Endothelial cell of umbilical vein (primary cell): Measurements from ENCODE around the gene CGNL1. TPM values are rescaled to one million over a fixed set of nuclear protein-coding genes. Genes with fewer than 3 reads are reported as not detected.

Experiments
- BruUV-seq: library from RNA; stranded (reverse); fragments of 400-500 nt; replicated peaks from 2 replicates; lab custom pipeline; 2021; lab: Mats Ljungman, UMichigan
- CTCF ChIA-PET: fragments of 300-600, 350-600 bp; sonication (Branson Sonifier 250); formaldehyde crosslinking; loops from one replicate; lab custom pipeline; 2021; ENCODE audit warnings: antibody characterized with exemption, inconsistent platforms; lab: Charles Lee
- POLR2A ChIA-PET: fragments of 300-600, 350-600 bp; sonication (Branson Sonifier 250); formaldehyde crosslinking; loops from one replicate; lab custom pipeline; 2021; ENCODE audit warnings: antibody characterized with exemption, inconsistent platforms; lab: Charles Lee
- DNase-seq: peaks from one replicate; pipeline ENCODE4 v3.0.0-alpha.2; 2011; ENCODE audit warnings: low read depth, low spot score
- FAIRE-seq: peaks from 2 replicates; lab custom pipeline; 2011; peaks lifted over from hg19 to GRCh38; lab: Jason Lieb, UNC
- H2AFZ ChIP-seq: 2 replicates; pipeline ENCODE4 v1.6.0; 2012; ENCODE audit warnings: low read depth, low read length, control low read depth, inconsistent platforms
- H3K27ac ChIP-seq: 2 replicates; pipeline ENCODE4 v1.5.1; 2011; ENCODE audit warnings: low read depth, mild to moderate bottlenecking, control low read depth, low read length, moderate library complexity; ENCODE audit not compliant: insufficient read depth
- H3K27me3 ChIP-seq, 2 experiments: 2 replicates each; pipeline versions ENCODE4 v1.6.0 to v1.6.1; 2011; ENCODE audit warnings: low read length in 2 of 2, mixed read lengths in 1 of 2; ENCODE audit not compliant: control insufficient read depth in 2 of 2, insufficient read depth in 2 of 2
- H3K36me3 ChIP-seq, 2 experiments: 2 replicates in 1 of 2; 3 replicates in 1 of 2; pipeline ENCODE4 v1.5.1; 2011; ENCODE audit warnings: low read length in 2 of 2, mild to moderate bottlenecking in 1 of 2, moderate library complexity in 1 of 2; ENCODE audit not compliant: control insufficient read depth in 2 of 2, insufficient read depth in 2 of 2; ENCODE audit errors: extremely low read depth in 1 of 2
- H3K4me1 ChIP-seq: 3 replicates; pipeline ENCODE4 v1.5.1; 2011; ENCODE audit warnings: mild to moderate bottlenecking, low read length; ENCODE audit not compliant: control insufficient read depth, insufficient read depth; ENCODE audit errors: extremely low read depth
- H3K4me2 ChIP-seq: 2 replicates; pipeline ENCODE4 v1.6.1; 2011; ENCODE audit warnings: low read length, control low read depth, mixed read lengths; ENCODE audit not compliant: insufficient read depth
- H3K4me3 ChIP-seq, 3 experiments: fragments of 200-600 bp in 1 of 3; sonication (generic), shearing (Covaris generic) in 1 of 3; replicated peaks in 1 of 3; 2 replicates each; pipeline ENCODE4 v1.5.1; 2011 to 2016; ENCODE audit warnings: control low read depth in 3 of 3, low read length in 3 of 3, mild to moderate bottlenecking in 2 of 3, inconsistent platforms in 1 of 3, low read depth in 1 of 3, moderate library complexity in 1 of 3; ENCODE audit not compliant: insufficient read depth in 1 of 3
- H3K79me2 ChIP-seq: 2 replicates; pipeline ENCODE4 v1.6.0; 2012; ENCODE audit warnings: low read length, inconsistent platforms; ENCODE audit not compliant: control insufficient read depth, insufficient read depth
- H3K9ac ChIP-seq: replicated peaks from 2 replicates; pipeline ENCODE3; 2011; ENCODE audit warnings: low read length, control low read depth; ENCODE audit not compliant: insufficient read depth; ENCODE audit errors: extremely low read depth
- H3K9me1 ChIP-seq: replicated peaks from 3 replicates; pipeline ENCODE4 v1.6.0; 2011; ENCODE audit warnings: mild to moderate bottlenecking, low read length; ENCODE audit not compliant: control insufficient read depth, insufficient read depth; ENCODE audit errors: extremely low read depth
- H3K9me3 ChIP-seq: replicated peaks from 2 replicates; pipeline ENCODE4 v1.5.1; 2012; ENCODE audit warnings: low read length, inconsistent platforms; ENCODE audit not compliant: control insufficient read depth, insufficient read depth
- H4K20me1 ChIP-seq: replicated peaks from 2 replicates; pipeline ENCODE3; 2011; ENCODE audit warnings: mild to moderate bottlenecking, low read length; ENCODE audit not compliant: control insufficient read depth, insufficient read depth; ENCODE audit errors: extremely low read depth
- EZH2 ChIP-seq: IDR thresholded peaks from 2 replicates; pipeline ENCODE4 v1.6.1; 2012; ENCODE audit warnings: borderline replicate concordance, low read depth, mild to moderate bottlenecking, moderate library complexity, low read length, inconsistent platforms; ENCODE audit not compliant: severe bottlenecking
- FOS ChIP-seq: IDR thresholded peaks from 2 replicates; pipeline ENCODE4 v1.6.1; 2011; ENCODE audit warnings: mild to moderate bottlenecking, low read length, moderate library complexity, borderline replicate concordance; ENCODE audit not compliant: insufficient read depth
- GATA2 ChIP-seq: IDR thresholded peaks from 2 replicates; pipeline ENCODE4 v1.7.0; 2011; ENCODE audit warnings: low read depth, mild to moderate bottlenecking, moderate library complexity, mixed read lengths, low read length; ENCODE audit not compliant: insufficient read length, insufficient read depth
- JUN ChIP-seq: IDR thresholded peaks from 2 replicates; pipeline ENCODE4 v1.6.1; 2011; ENCODE audit warnings: borderline replicate concordance, low read depth; ENCODE audit not compliant: insufficient read length, insufficient read depth
- MYC ChIP-seq: IDR thresholded peaks from one replicate; pipeline ENCODE4 v1.6.1; 2011; ENCODE audit warnings: mild to moderate bottlenecking, low read depth, low read length
- POLR2A ChIP-seq: IDR thresholded peaks from 2 replicates; pipeline ENCODE4 v1.6.1; 2012; ENCODE audit warnings: low read depth, mild to moderate bottlenecking, control low read depth, low read length
- POLR2AphosphoS5 ChIP-seq: IDR thresholded peaks from 2 replicates; pipeline ENCODE4 v1.6.1; 2012; ENCODE audit warnings: low read depth, mild to moderate bottlenecking, control low read depth, low read length, moderate library complexity; ENCODE audit not compliant: insufficient read depth
- dilution Hi-C: fragments of 300-500 bp; cut with MboI; formaldehyde crosslinking; loops from one replicate; pipeline ENCODE4 v1.15.0; 2019; ENCODE audit warnings: low sequenced_read_pairs; ENCODE audit not compliant: extremely low pct_ligation_motif_present
- intact Hi-C: fragments of 100-400 bp; cut with micrococcal nuclease; formaldehyde crosslinking; loops from one replicate; pipeline ENCODE4 v1.10.0; 2022
- polyA plus RNA-seq, 4 experiments: library from polyadenylated mRNA; depleted of rRNA in 3 of 4; stranded (reverse) in 3 of 4; unstranded in 1 of 4; fragments of >200 nt; gene quantifications; 2 replicates each; pipeline versions ENCODE4 v1.2.1 to v1.2.3, GENCODE V29; 2011 to 2012; ENCODE audit warnings: missing spikeins in 1 of 4
- total RNA-seq: library from RNA; stranded (reverse); gene quantifications from 2 replicates; pipeline ENCODE4 v1.2.3, GENCODE V29; 2021
- TF ChIP-seq, protein P1 (sequence below): IDR thresholded peaks from 2 replicates; pipeline ENCODE4 v1.6.1; 2011; ENCODE audit not compliant: insufficient read depth, insufficient read length
- TF ChIP-seq, protein P2 (sequence below), 2 donors: IDR thresholded peaks; 1 replicate in 1 of 2; 2 replicates in 1 of 2; pipeline ENCODE4 v1.5.1; 2011; ENCODE audit warnings: low read length in 2 of 2, mild to moderate bottlenecking in 2 of 2, moderate library complexity in 2 of 2, control low read depth in 1 of 2, inconsistent platforms in 1 of 2, low read depth in 1 of 2; ENCODE audit not compliant: insufficient read depth in 1 of 2; ENCODE audit errors: extremely low read depth in 1 of 2

The CGNL1 gene
- total and polyA plus RNA-seq, 2 donors (not counting 3 experiments of a cell fraction or from before 2014, with no cell fraction given), result 6.9 to 27.1 TPM

GRCh38 chr15:57554812-57555179, 178.5 kb downstream of the CGNL1 start:
- ChIA-PET CTCF (interaction anchor here (0.7 to 5.8 kb wide), 10 partner anchors 9 to 625 kb away, joined by 3 to 72 read pairs (median 3); no protein-coding TSS in a partner anchor), POLR2A (interaction anchor here (0.8 to 1.3 kb wide), 2 partner anchors 12 to 216 kb away, joined by 3 read pairs; no protein-coding TSS in a partner anchor)
- BruUV-seq, result no TSS peak
- DNase-seq (no peak), FAIRE-seq (no peak)
- Histone ChIP-seq H3K27me3 (no peaks in the 10 kb centered on the region), H3K4me2 (peak overlapping the region; percentile 32), H3K9me1 (no peaks in the 10 kb centered on the region), H2AFZ (peak overlapping the region; percentile 4), H3K4me1 (peaks cover 61% of the 10 kb centered on the region), H3K9ac (peak overlapping the region; percentile 40), H3K4me3 (no peak overlapping the region), H3K9me3 (no peaks in the 10 kb centered on the region), H3K36me3 (no peaks in the 10 kb centered on the region), H3K79me2 (no peaks in the 10 kb centered on the region), H3K27ac (peak overlapping the region; percentile 94), H4K20me1 (no peaks in the 10 kb centered on the region)
- dilution Hi-C loops, result no loop called here
- intact Hi-C loops, result no loop called here
- no peak for TF ChIP-seq GATA2
- TF ChIP-seq, protein P1, sequence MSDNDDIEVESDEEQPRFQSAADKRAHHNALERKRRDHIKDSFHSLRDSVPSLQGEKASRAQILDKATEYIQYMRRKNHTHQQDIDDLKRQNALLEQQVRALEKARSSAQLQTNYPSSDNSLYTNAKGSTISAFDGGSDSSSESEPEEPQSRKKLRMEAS, result no peak
- no peak for TF ChIP-seq POLR2AphosphoS5
- no peak for TF ChIP-seq MYC
- TF ChIP-seq, protein P2, sequence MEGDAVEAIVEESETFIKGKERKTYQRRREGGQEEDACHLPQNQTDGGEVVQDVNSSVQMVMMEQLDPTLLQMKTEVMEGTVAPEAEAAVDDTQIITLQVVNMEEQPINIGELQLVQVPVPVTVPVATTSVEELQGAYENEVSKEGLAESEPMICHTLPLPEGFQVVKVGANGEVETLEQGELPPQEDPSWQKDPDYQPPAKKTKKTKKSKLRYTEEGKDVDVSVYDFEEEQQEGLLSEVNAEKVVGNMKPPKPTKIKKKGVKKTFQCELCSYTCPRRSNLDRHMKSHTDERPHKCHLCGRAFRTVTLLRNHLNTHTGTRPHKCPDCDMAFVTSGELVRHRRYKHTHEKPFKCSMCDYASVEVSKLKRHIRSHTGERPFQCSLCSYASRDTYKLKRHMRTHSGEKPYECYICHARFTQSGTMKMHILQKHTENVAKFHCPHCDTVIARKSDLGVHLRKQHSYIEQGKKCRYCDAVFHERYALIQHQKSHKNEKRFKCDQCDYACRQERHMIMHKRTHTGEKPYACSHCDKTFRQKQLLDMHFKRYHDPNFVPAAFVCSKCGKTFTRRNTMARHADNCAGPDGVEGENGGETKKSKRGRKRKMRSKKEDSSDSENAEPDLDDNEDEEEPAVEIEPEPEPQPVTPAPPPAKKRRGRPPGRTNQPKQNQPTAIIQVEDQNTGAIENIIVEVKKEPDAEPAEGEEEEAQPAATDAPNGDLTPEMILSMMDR (IDR thresholded peaks at IDR 0.05; ENCODE audit: extremely low read depth in 1 of 2, insufficient read depth in 1 of 2, low read depth in 1 of 2, low read length in 2 of 2), result no peak
- no peak for TF ChIP-seq JUN
- TF ChIP-seq POLR2A, result no peak
- TF ChIP-seq FOS, result no peak
- no peak for TF ChIP-seq EZH2
